ENCODE measurements around the gene SPRED2.

DNA sequence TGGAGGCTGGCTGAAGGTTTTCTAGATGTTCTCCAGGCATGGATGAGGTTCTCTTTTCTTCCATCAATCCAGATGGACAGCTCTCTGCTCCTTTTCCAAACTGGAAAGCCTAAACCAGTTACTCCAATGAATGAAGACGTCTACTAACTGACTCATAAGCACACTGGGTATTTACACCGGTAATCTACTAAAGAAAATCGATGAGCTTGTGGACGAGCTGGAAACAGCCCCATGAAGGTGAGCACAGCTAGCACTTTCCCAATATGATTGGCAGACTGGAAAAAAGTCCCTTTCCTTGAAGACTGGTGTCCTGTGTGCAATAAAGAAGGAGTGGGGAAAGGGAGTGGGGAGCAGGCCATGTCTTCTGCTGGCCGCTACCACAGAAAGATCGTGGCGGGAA, 120.8 kb downstream of the SPRED2 start:
- TF ChIP-seq, protein P1, sequence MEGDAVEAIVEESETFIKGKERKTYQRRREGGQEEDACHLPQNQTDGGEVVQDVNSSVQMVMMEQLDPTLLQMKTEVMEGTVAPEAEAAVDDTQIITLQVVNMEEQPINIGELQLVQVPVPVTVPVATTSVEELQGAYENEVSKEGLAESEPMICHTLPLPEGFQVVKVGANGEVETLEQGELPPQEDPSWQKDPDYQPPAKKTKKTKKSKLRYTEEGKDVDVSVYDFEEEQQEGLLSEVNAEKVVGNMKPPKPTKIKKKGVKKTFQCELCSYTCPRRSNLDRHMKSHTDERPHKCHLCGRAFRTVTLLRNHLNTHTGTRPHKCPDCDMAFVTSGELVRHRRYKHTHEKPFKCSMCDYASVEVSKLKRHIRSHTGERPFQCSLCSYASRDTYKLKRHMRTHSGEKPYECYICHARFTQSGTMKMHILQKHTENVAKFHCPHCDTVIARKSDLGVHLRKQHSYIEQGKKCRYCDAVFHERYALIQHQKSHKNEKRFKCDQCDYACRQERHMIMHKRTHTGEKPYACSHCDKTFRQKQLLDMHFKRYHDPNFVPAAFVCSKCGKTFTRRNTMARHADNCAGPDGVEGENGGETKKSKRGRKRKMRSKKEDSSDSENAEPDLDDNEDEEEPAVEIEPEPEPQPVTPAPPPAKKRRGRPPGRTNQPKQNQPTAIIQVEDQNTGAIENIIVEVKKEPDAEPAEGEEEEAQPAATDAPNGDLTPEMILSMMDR (IDR thresholded peaks at IDR 0.05; ENCODE audit: low read depth, low read length) = no peak
- TF ChIP-seq, protein P2, sequence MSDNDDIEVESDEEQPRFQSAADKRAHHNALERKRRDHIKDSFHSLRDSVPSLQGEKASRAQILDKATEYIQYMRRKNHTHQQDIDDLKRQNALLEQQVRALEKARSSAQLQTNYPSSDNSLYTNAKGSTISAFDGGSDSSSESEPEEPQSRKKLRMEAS (IDR thresholded peaks at IDR 0.05; ENCODE audit: low read depth, low read length) = no peak
- no peak for TF ChIP-seq POLR2A (IDR thresholded peaks at IDR 0.05; ENCODE audit: extremely low read depth, insufficient read length)
